HepG2 (cell line): ENCODE measurements around the gene B3GNT2. TPM values are rescaled to one million over a fixed set of nuclear protein-coding genes. Genes with fewer than 3 reads are reported as not detected.

ENCODE experiments used
- CC2D1A ChIP-seq: sonication (generic); formaldehyde crosslinking; IDR thresholded peaks from 2 replicates; pipeline ENCODE4 v1.8.1; 2023; ENCODE audit warnings: mild to moderate bottlenecking, missing genetic modification reagents
- DNMT1 ChIP-seq: sonication (generic); formaldehyde crosslinking; IDR thresholded peaks from 2 replicates; pipeline ENCODE4 v1.5.1; 2020; ENCODE audit warnings: mild to moderate bottlenecking, missing genetic modification reagents
- GABPB1 ChIP-seq: IDR thresholded peaks from 2 replicates; pipeline ENCODE4 v1.6.1; 2016; ENCODE audit warnings: mild to moderate bottlenecking, missing genetic modification reagents, moderate library complexity, missing compliant biosample characterization
- KLF15 ChIP-seq: sonication (generic); formaldehyde crosslinking; IDR thresholded peaks from 2 replicates; pipeline ENCODE4 v1.8.1; 2023; ENCODE audit warnings: borderline replicate concordance, mild to moderate bottlenecking, inconsistent platforms, missing genetic modification reagents, mixed read lengths
- PHF21A ChIP-seq: sonication (generic); formaldehyde crosslinking; IDR thresholded peaks from 2 replicates; pipeline ENCODE4 v1.5.0; 2020; ENCODE audit warnings: mild to moderate bottlenecking, missing genetic modification reagents
- SALL1 ChIP-seq: sonication (generic); formaldehyde crosslinking; IDR thresholded peaks from 2 replicates; pipeline ENCODE4 v1.8.0; 2022; ENCODE audit warnings: mild to moderate bottlenecking, missing genetic modification reagents
- SP4 ChIP-seq: sonication (generic); formaldehyde crosslinking; IDR thresholded peaks from 2 replicates; pipeline ENCODE4 v1.8.1; 2023; ENCODE audit warnings: mild to moderate bottlenecking, missing genetic modification reagents
- ZC3H4 ChIP-seq: sonication (generic); formaldehyde crosslinking; IDR thresholded peaks from 2 replicates; pipeline ENCODE4 v1.4.0; 2020; ENCODE audit warnings: missing genetic modification reagents, borderline replicate concordance
- ZNF34 ChIP-seq: sonication (generic); formaldehyde crosslinking; IDR thresholded peaks from 2 replicates; pipeline ENCODE4 v1.4.0; 2020; ENCODE audit warnings: mild to moderate bottlenecking, missing genetic modification reagents, borderline replicate concordance
- ZNF556 ChIP-seq: sonication (generic); formaldehyde crosslinking; IDR thresholded peaks from 2 replicates; pipeline ENCODE4 v1.4.0; 2020; ENCODE audit warnings: mild to moderate bottlenecking, missing genetic modification reagents, borderline replicate concordance
- ZNF615 ChIP-seq: sonication (generic); formaldehyde crosslinking; IDR thresholded peaks from 2 replicates; pipeline ENCODE4 v1.5.0; 2020; ENCODE audit warnings: mild to moderate bottlenecking, missing genetic modification reagents, borderline replicate concordance
- ZNF883 ChIP-seq: sonication (generic); formaldehyde crosslinking; IDR thresholded peaks from 2 replicates; pipeline ENCODE4 v1.5.1; 2020; ENCODE audit warnings: mild to moderate bottlenecking, missing genetic modification reagents; ENCODE audit errors: not compliant biosample characterization
- ZSCAN9 ChIP-seq: IDR thresholded peaks from 2 replicates; pipeline ENCODE4 v1.6.1; 2016; ENCODE audit warnings: borderline replicate concordance
- polyA plus RNA-seq, 8 experiments: library from polyadenylated mRNA; depleted of rRNA in 3 of 8; stranded (reverse) in 7 of 8; unstranded in 1 of 8; fragments of >200 nt; fragmentation: Illumina TruSeq in 4 of 8; extraction: Trizol in 4 of 8; gene quantifications; 2 replicates each; pipeline versions ENCODE4 v1.2.1 to v1.2.3, GENCODE V29; 2011 to 2016; ENCODE audit warnings: low read depth in 4 of 8, missing spikeins in 1 of 8, mixed read lengths in 1 of 8; ENCODE audit not compliant: insufficient read depth in 1 of 8
- total RNA-seq, 5 experiments: library from RNA; depleted of rRNA; stranded (reverse); fragments of >200 nt; fragmentation: Illumina TruSeq; extraction: Trizol; gene quantifications; 2 replicates each; pipeline ENCODE4 v1.2.3, GENCODE V29; 2016; ENCODE audit warnings: low read depth in 1 of 5
- TF ChIP-seq, protein P1 (sequence below): sonication (generic); formaldehyde crosslinking; IDR thresholded peaks from 2 replicates; pipeline ENCODE4 v1.5.0; 2020; ENCODE audit warnings: mild to moderate bottlenecking, missing genetic modification reagents
- TF ChIP-seq, protein P2 (sequence below): IDR thresholded peaks from 2 replicates; pipeline ENCODE4 v1.4.0; 2020; ENCODE audit warnings: mild to moderate bottlenecking, missing genetic modification reagents
- TF ChIP-seq, protein P3 (sequence below): sonication (generic); formaldehyde crosslinking; IDR thresholded peaks from 2 replicates; pipeline ENCODE4 v1.8.0; 2022; ENCODE audit warnings: mild to moderate bottlenecking, missing genetic modification reagents, moderate library complexity
- TF ChIP-seq, protein P4 (sequence below): sonication (generic); formaldehyde crosslinking; IDR thresholded peaks from 2 replicates; pipeline ENCODE4 v1.5.0; 2020; ENCODE audit warnings: mild to moderate bottlenecking, missing genetic modification reagents

B3GNT2 gene
- total and polyA plus RNA-seq, 2 of the 13 experiments (the other 11 are each of a cell fraction or from before 2014, with no cell fraction given): 26.3 to 28.5 TPM

DNA sequence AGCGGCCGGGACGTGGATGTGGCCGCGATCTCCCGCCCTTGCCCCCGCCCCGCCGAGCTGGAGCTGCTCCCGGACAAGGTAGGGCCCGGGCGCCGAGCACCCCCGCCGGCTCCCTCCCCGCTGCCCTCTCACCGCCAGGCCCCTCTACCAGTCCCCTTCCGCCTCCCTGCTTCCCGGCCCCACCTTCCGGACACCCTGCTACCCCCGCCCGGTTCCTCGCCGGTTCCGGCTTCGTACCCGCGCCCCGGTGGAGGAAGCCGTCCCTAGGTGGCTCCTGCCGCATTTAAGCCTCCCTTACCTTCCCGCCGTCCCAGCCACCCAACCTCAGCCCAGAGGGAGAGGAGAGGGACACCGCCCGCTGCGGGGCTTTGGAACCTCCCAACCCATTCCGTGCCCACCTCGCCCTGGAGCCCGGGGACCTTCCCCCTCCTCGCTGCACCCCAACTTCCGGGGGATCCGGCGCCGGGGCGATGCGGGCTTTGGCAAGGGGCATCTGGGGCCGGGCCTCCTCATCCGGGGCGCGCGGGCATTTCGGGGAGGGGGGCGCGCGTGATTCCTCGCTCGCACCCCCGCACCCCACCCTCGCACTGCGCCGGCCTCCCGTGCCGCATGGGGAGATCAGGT, 475 bp downstream of the B3GNT2 start (continued):
- TF ChIP-seq KLF15 (CRISPR knock-in tag): no peak
- no peak for TF ChIP-seq ZNF34
- peak; percentile 88 for TF ChIP-seq GABPB1 (CRISPR knock-in tag)
- no peak for TF ChIP-seq ZC3H4
- TF ChIP-seq SP4: no peak
- TF ChIP-seq, protein P1, sequence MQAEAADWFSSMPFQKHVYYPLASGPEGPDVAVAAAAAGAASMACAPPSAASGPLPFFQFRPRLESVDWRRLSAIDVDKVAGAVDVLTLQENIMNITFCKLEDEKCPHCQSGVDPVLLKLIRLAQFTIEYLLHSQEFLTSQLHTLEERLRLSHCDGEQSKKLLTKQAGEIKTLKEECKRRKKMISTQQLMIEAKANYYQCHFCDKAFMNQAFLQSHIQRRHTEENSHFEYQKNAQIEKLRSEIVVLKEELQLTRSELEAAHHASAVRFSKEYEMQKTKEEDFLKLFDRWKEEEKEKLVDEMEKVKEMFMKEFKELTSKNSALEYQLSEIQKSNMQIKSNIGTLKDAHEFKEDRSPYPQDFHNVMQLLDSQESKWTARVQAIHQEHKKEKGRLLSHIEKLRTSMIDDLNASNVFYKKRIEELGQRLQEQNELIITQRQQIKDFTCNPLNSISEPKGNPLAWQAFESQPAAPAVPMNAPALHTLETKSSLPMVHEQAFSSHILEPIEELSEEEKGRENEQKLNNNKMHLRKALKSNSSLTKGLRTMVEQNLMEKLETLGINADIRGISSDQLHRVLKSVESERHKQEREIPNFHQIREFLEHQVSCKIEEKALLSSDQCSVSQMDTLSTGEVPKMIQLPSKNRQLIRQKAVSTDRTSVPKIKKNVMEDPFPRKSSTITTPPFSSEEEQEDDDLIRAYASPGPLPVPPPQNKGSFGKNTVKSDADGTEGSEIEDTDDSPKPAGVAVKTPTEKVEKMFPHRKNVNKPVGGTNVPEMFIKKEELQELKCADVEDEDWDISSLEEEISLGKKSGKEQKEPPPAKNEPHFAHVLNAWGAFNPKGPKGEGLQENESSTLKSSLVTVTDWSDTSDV (CRISPR knock-in tag): no peak
- TF ChIP-seq ZNF883 (CRISPR knock-in tag): peak; percentile 30
- TF ChIP-seq, protein P2, sequence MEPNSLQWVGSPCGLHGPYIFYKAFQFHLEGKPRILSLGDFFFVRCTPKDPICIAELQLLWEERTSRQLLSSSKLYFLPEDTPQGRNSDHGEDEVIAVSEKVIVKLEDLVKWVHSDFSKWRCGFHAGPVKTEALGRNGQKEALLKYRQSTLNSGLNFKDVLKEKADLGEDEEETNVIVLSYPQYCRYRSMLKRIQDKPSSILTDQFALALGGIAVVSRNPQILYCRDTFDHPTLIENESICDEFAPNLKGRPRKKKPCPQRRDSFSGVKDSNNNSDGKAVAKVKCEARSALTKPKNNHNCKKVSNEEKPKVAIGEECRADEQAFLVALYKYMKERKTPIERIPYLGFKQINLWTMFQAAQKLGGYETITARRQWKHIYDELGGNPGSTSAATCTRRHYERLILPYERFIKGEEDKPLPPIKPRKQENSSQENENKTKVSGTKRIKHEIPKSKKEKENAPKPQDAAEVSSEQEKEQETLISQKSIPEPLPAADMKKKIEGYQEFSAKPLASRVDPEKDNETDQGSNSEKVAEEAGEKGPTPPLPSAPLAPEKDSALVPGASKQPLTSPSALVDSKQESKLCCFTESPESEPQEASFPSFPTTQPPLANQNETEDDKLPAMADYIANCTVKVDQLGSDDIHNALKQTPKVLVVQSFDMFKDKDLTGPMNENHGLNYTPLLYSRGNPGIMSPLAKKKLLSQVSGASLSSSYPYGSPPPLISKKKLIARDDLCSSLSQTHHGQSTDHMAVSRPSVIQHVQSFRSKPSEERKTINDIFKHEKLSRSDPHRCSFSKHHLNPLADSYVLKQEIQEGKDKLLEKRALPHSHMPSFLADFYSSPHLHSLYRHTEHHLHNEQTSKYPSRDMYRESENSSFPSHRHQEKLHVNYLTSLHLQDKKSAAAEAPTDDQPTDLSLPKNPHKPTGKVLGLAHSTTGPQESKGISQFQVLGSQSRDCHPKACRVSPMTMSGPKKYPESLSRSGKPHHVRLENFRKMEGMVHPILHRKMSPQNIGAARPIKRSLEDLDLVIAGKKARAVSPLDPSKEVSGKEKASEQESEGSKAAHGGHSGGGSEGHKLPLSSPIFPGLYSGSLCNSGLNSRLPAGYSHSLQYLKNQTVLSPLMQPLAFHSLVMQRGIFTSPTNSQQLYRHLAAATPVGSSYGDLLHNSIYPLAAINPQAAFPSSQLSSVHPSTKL: peak; percentile 19
- TF ChIP-seq ZSCAN9 (CRISPR knock-in tag): no peak; the same call in 1 of the 2 replicates
- TF ChIP-seq, protein P3, sequence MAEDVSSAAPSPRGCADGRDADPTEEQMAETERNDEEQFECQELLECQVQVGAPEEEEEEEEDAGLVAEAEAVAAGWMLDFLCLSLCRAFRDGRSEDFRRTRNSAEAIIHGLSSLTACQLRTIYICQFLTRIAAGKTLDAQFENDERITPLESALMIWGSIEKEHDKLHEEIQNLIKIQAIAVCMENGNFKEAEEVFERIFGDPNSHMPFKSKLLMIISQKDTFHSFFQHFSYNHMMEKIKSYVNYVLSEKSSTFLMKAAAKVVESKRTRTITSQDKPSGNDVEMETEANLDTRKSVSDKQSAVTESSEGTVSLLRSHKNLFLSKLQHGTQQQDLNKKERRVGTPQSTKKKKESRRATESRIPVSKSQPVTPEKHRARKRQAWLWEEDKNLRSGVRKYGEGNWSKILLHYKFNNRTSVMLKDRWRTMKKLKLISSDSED (CRISPR knock-in tag): 0 out of 2 replicates have a peak, but pooled peaks have one; percentile 0
- peak; percentile 57 for TF ChIP-seq SALL1 (CRISPR knock-in tag)
- TF ChIP-seq PHF21A: 0 out of 2 replicates have a peak, but pooled peaks have one; percentile 63
- 0 out of 2 replicates have a peak, but pooled peaks have one; percentile 1 for TF ChIP-seq DNMT1 (CRISPR knock-in tag)
- 0 out of 2 replicates have a peak, but pooled peaks have one; percentile 48 for TF ChIP-seq ZNF556 (CRISPR knock-in tag)
- no peak for TF ChIP-seq ZNF615
- TF ChIP-seq, protein P4, sequence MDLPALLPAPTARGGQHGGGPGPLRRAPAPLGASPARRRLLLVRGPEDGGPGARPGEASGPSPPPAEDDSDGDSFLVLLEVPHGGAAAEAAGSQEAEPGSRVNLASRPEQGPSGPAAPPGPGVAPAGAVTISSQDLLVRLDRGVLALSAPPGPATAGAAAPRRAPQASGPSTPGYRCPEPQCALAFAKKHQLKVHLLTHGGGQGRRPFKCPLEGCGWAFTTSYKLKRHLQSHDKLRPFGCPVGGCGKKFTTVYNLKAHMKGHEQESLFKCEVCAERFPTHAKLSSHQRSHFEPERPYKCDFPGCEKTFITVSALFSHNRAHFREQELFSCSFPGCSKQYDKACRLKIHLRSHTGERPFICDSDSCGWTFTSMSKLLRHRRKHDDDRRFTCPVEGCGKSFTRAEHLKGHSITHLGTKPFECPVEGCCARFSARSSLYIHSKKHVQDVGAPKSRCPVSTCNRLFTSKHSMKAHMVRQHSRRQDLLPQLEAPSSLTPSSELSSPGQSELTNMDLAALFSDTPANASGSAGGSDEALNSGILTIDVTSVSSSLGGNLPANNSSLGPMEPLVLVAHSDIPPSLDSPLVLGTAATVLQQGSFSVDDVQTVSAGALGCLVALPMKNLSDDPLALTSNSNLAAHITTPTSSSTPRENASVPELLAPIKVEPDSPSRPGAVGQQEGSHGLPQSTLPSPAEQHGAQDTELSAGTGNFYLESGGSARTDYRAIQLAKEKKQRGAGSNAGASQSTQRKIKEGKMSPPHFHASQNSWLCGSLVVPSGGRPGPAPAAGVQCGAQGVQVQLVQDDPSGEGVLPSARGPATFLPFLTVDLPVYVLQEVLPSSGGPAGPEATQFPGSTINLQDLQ: 0 out of 2 replicates have a peak, but pooled peaks have one; percentile 11
- no peak for TF ChIP-seq CC2D1A (CRISPR knock-in tag)
